ENCODE measurements around the gene CAMSAP1. TPM values are rescaled to one million over a fixed set of nuclear protein-coding genes. Genes with fewer than 3 reads are reported as not detected.
A peak's percentile ranks its signal among the peaks of the same experiment; 100 is the strongest.

CAMSAP1 gene
- total RNA-seq, 1 experiment from 2014 or later = 24.8 TPM

DNA sequence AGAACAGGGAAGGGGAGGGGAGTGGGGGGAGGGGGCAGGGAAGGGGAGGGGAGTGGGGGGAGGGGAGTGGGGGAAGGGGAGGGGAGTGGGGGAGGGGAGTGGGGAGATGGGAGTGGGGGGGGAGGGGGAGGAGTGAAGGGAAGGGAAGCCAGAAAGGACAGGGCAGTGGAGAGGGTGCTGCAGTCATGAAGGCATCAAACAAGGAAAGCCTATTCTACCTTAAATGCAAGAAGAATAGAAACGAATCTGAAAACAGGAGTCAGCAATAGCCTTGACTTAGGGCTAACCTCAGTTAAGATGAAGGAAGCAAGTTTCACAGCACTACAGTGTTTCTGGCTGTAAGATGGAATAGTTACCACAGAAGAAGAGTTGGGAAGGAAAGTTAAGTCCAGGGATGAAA lies 59.5 kb downstream of the CAMSAP1 start:
- ChIA-PET CTCF (interaction anchor here (0.6 kb wide), 1 partner anchor 225 kb away, joined by 4 read pairs; no protein-coding TSS in a partner anchor), POLR2A (no interaction called here)
- intact Hi-C loops (cut with micrococcal nuclease; ENCODE audit: unreplicated experiment) (no loop called here), in situ Hi-C loops (cut with HindIII; ENCODE audit: low pct_unique_long_range_greater_than_20kb, low sequenced_read_pairs) (no loop called here)
- Histone ChIP-seq H3K36me3 (ENCODE audit: control insufficient read depth, insufficient read depth, low read length) (no peaks in the 10 kb centered on the region), H3K4me1 (ENCODE audit: control insufficient read depth, insufficient read depth, low read length) (no peaks in the 10 kb centered on the region; the same call in 1 of the 2 replicates), H3K4me3 (ENCODE audit: low read depth in 2 of 2, low read length in 2 of 2) (no peak overlapping the region), H3K27me3 (ENCODE audit: control insufficient read depth, insufficient read depth, low read length) (no peaks in the 10 kb centered on the region), H3K9me3 (ENCODE audit: control insufficient read depth, insufficient read depth, low read depth, low read length) (no peaks in the 10 kb centered on the region), H3K27ac (ENCODE audit: low read length) (no peak overlapping the region)
- TF ChIP-seq, protein P1, sequence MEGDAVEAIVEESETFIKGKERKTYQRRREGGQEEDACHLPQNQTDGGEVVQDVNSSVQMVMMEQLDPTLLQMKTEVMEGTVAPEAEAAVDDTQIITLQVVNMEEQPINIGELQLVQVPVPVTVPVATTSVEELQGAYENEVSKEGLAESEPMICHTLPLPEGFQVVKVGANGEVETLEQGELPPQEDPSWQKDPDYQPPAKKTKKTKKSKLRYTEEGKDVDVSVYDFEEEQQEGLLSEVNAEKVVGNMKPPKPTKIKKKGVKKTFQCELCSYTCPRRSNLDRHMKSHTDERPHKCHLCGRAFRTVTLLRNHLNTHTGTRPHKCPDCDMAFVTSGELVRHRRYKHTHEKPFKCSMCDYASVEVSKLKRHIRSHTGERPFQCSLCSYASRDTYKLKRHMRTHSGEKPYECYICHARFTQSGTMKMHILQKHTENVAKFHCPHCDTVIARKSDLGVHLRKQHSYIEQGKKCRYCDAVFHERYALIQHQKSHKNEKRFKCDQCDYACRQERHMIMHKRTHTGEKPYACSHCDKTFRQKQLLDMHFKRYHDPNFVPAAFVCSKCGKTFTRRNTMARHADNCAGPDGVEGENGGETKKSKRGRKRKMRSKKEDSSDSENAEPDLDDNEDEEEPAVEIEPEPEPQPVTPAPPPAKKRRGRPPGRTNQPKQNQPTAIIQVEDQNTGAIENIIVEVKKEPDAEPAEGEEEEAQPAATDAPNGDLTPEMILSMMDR (IDR thresholded peaks at IDR 0.05) = no peak
- TF ChIP-seq POLR2AphosphoS5 (IDR thresholded peaks at IDR 0.05; ENCODE audit: low read depth, low read length) = no peak
- no peak for TF ChIP-seq SIN3A (IDR thresholded peaks at IDR 0.05; ENCODE audit: borderline replicate concordance, insufficient read depth, low read depth, low read length)
- no peak for TF ChIP-seq TCF7L2 (IDR thresholded peaks at IDR 0.05; ENCODE audit: low read depth, low read length)
- TF ChIP-seq, protein P2, sequence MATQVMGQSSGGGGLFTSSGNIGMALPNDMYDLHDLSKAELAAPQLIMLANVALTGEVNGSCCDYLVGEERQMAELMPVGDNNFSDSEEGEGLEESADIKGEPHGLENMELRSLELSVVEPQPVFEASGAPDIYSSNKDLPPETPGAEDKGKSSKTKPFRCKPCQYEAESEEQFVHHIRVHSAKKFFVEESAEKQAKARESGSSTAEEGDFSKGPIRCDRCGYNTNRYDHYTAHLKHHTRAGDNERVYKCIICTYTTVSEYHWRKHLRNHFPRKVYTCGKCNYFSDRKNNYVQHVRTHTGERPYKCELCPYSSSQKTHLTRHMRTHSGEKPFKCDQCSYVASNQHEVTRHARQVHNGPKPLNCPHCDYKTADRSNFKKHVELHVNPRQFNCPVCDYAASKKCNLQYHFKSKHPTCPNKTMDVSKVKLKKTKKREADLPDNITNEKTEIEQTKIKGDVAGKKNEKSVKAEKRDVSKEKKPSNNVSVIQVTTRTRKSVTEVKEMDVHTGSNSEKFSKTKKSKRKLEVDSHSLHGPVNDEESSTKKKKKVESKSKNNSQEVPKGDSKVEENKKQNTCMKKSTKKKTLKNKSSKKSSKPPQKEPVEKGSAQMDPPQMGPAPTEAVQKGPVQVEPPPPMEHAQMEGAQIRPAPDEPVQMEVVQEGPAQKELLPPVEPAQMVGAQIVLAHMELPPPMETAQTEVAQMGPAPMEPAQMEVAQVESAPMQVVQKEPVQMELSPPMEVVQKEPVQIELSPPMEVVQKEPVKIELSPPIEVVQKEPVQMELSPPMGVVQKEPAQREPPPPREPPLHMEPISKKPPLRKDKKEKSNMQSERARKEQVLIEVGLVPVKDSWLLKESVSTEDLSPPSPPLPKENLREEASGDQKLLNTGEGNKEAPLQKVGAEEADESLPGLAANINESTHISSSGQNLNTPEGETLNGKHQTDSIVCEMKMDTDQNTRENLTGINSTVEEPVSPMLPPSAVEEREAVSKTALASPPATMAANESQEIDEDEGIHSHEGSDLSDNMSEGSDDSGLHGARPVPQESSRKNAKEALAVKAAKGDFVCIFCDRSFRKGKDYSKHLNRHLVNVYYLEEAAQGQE (IDR thresholded peaks at IDR 0.05; ENCODE audit: insufficient read depth in 1 of 2, low read depth in 2 of 2, low read length in 1 of 2) = no peak
- 0 out of 2 replicates have a peak, but pooled peaks have one; percentile 34 for ATAC-seq
- no TSS peak for BruUV-seq (replicated peaks)
- DNase-seq (ENCODE audit: low read depth, low spot score) = no peak

DNA sequence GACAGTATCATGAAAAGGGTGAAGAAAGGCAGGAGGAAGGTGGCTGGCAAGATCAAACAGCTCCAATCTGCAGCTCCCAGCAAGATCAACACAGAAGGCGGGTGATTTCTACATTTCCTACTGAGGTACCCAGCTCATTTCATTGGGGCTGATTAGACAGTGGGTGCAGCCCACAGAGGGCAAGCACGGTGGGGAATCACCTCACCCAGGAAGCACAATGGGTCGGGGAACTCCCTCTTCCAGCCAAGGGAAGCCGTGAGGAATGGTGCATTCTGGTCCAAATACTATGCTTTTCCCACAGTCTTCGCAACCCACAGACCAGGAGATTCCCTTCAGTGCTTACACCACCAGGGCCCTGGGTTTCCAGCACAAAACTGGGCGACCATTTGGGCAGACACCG lies 66.8 kb downstream of the CAMSAP1 start:
- ChIA-PET CTCF (no interaction called here), POLR2A (no interaction called here)
- Histone ChIP-seq H3K4me3 (ENCODE audit: low read depth in 2 of 2, low read length in 2 of 2) (no peak overlapping the region), H3K9me3 (ENCODE audit: control insufficient read depth, insufficient read depth, low read depth, low read length) (no peaks in the 10 kb centered on the region), H3K27ac (ENCODE audit: low read length) (no peak overlapping the region), H3K4me1 (ENCODE audit: control insufficient read depth, insufficient read depth, low read length) (no peaks in the 10 kb centered on the region), H3K36me3 (ENCODE audit: control insufficient read depth, insufficient read depth, low read length) (no peaks in the 10 kb centered on the region), H3K27me3 (ENCODE audit: control insufficient read depth, insufficient read depth, low read length) (no peaks in the 10 kb centered on the region)
- DNase-seq (ENCODE audit: low read depth, low spot score) = no peak
- ATAC-seq = no peak
- intact Hi-C loops (cut with micrococcal nuclease; ENCODE audit: unreplicated experiment) = no loop called here
- BruUV-seq (replicated peaks) = no TSS peak
- TF ChIP-seq TCF7L2 (IDR thresholded peaks at IDR 0.05; ENCODE audit: low read depth, low read length) = no peak
- no peak for TF ChIP-seq SIN3A (IDR thresholded peaks at IDR 0.05; ENCODE audit: borderline replicate concordance, insufficient read depth, low read depth, low read length)
- no peak for TF ChIP-seq POLR2AphosphoS5 (IDR thresholded peaks at IDR 0.05; ENCODE audit: low read depth, low read length)
- TF ChIP-seq, protein P1 (IDR thresholded peaks at IDR 0.05) = no peak
- TF ChIP-seq, protein P2 (IDR thresholded peaks at IDR 0.05; ENCODE audit: insufficient read depth in 1 of 2, low read depth in 2 of 2, low read length in 1 of 2) = no peak
- in situ Hi-C loops (cut with HindIII; ENCODE audit: low pct_unique_long_range_greater_than_20kb, low sequenced_read_pairs) = no loop called here
